Endothelial cell of umbilical vein (primary cell): Measurements from ENCODE around the gene KIF2C.

Source experiments
- CTCF ChIP-seq, 2 donors: IDR thresholded peaks; 1 replicate in 1 of 2; 2 replicates in 1 of 2; pipeline ENCODE4 v1.5.1; 2011; ENCODE audit warnings: low read length in 2 of 2, mild to moderate bottlenecking in 2 of 2, moderate library complexity in 2 of 2, control low read depth in 1 of 2, inconsistent platforms in 1 of 2, low read depth in 1 of 2; ENCODE audit not compliant: insufficient read depth in 1 of 2; ENCODE audit errors: extremely low read depth in 1 of 2
- EZH2 ChIP-seq: IDR thresholded peaks from 2 replicates; pipeline ENCODE4 v1.6.1; 2012; ENCODE audit warnings: borderline replicate concordance, low read depth, mild to moderate bottlenecking, moderate library complexity, low read length, inconsistent platforms; ENCODE audit not compliant: severe bottlenecking
- POLR2A ChIP-seq: IDR thresholded peaks from 2 replicates; pipeline ENCODE4 v1.6.1; 2012; ENCODE audit warnings: low read depth, mild to moderate bottlenecking, control low read depth, low read length

- TF ChIP-seq EZH2 (no peak), CTCF (IDR thresholded peaks at IDR 0.05; ENCODE audit: extremely low read depth in 1 of 2, insufficient read depth in 1 of 2, low read depth in 1 of 2, low read length in 2 of 2) (no peak), POLR2A (no peak)
Measured at GRCh38 chr1:44817307-44817706, 77.7 kb downstream of the KIF2C start.
